RWPE2 (cell line): ENCODE measurements around the gene GLB1L2.

Source experiments
- ATAC-seq: fragments of 200-7000 bp; cut with Tn5 transposase; 3 replicates; pipeline ENCODE4 v1.9.1; 2021; ENCODE audit warnings: low read depth
- DNase-seq: peaks from one replicate; pipeline ENCODE4 v3.0.0-alpha.2; 2020; ENCODE audit warnings: low spot score
- H3K27ac ChIP-seq: fragments of 450-650 bp; 2 replicates; pipeline ENCODE4 v1.5.1; 2017; ENCODE audit warnings: mild to moderate bottlenecking; ENCODE audit not compliant: poor library complexity, severe bottlenecking
- H3K27me3 ChIP-seq: fragments of 250-450 bp; sonication (Bioruptor Pico); 2 replicates; pipeline ENCODE4 v1.5.1; 2021; ENCODE audit warnings: mild to moderate bottlenecking, moderate library complexity; ENCODE audit not compliant: insufficient read depth, poor library complexity, severe bottlenecking
- H3K36me3 ChIP-seq: fragments of 250-450 bp; sonication (Bioruptor Pico); 2 replicates; pipeline ENCODE4 v1.5.1; 2020; ENCODE audit warnings: low read depth, mild to moderate bottlenecking, moderate library complexity
- H3K4me1 ChIP-seq: fragments of 250-450 bp; sonication (Bioruptor Pico); 2 replicates; pipeline ENCODE4 v1.5.1; 2021; ENCODE audit warnings: mild to moderate bottlenecking, moderate library complexity; ENCODE audit not compliant: insufficient read depth, poor library complexity, severe bottlenecking
- H3K4me3 ChIP-seq: fragments of 250-450 bp; sonication (Bioruptor Pico); 2 replicates; pipeline ENCODE4 v1.5.1; 2021; ENCODE audit warnings: mild to moderate bottlenecking, moderate library complexity; ENCODE audit not compliant: severe bottlenecking
- H3K9me3 ChIP-seq: fragments of 250-450 bp; sonication (Bioruptor Pico); 2 replicates; pipeline ENCODE4 v1.5.1; 2021; ENCODE audit warnings: mild to moderate bottlenecking, moderate library complexity; ENCODE audit not compliant: severe bottlenecking
- CTCF ChIP-seq: fragments of 450-650 bp; IDR thresholded peaks from one replicate; pipeline ENCODE4 v1.5.1; 2017; ENCODE audit warnings: mild to moderate bottlenecking, moderate library complexity; ENCODE audit not compliant: poor library complexity, severe bottlenecking

GLB1L2 gene

GRCh38 chr11:134391656-134392055 is 59.9 kb downstream of the GLB1L2 start:
- Histone ChIP-seq H3K27me3 (no peaks in the 10 kb centered on the region), H3K27ac (no peak overlapping the region), H3K4me1 (no peaks in the 10 kb centered on the region), H3K4me3 (no peak overlapping the region), H3K36me3 (no peaks in the 10 kb centered on the region), H3K9me3 (no peaks in the 10 kb centered on the region)
- TF ChIP-seq CTCF = no peak
- DNase-seq (no peak), ATAC-seq (no peak)

- no peaks in the 10 kb centered on the region for H3K9me3 ChIP-seq
- ATAC-seq = no peak
- H3K36me3 ChIP-seq = no peaks in the 10 kb centered on the region
Observed at GRCh38 chr11:134392953-134393615, 61.3 kb downstream of the GLB1L2 start.

DNA sequence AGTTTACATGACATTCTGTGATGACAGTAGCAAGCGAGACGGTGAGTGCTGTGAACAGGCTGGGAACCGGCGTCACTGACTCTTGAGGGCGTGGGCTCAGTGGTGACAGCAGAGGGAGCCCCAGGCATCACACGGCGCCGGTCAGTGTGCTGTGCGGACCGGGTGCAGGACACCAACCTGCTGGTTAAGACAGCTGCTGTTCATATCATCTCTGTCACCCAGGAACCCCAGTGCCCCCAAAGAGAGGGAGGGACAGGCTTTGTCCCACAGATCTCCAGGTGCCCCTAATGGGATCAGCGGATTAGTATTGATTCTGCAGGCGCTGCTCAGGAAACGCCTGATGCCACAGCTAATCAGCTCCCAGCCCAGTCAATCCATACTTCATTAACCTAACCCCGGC is 61.9 kb downstream of the GLB1L2 start:
- TF ChIP-seq CTCF = peak; percentile 9
- no peaks in the 10 kb centered on the region for H3K36me3 ChIP-seq
- H3K27ac ChIP-seq = no peak overlapping the region
- no peak overlapping the region for H3K4me3 ChIP-seq
- ATAC-seq = 0 out of 3 replicates have a peak, but pooled peaks have one; percentile 51
- DNase-seq = no peak
- no peaks in the 10 kb centered on the region for H3K9me3 ChIP-seq
- no peaks in the 10 kb centered on the region for H3K27me3 ChIP-seq
- H3K4me1 ChIP-seq = no peaks in the 10 kb centered on the region

More at GRCh38 chr11:134392953-134393615, 61.3 kb downstream of the GLB1L2 start:
- Histone ChIP-seq H3K4me1 (no peaks in the 10 kb centered on the region), H3K27me3 (no peaks in the 10 kb centered on the region), H3K4me3 (no peak overlapping the region), H3K27ac (no peak overlapping the region)
- DNase-seq = no peak
- TF ChIP-seq CTCF = no peak

DNA sequence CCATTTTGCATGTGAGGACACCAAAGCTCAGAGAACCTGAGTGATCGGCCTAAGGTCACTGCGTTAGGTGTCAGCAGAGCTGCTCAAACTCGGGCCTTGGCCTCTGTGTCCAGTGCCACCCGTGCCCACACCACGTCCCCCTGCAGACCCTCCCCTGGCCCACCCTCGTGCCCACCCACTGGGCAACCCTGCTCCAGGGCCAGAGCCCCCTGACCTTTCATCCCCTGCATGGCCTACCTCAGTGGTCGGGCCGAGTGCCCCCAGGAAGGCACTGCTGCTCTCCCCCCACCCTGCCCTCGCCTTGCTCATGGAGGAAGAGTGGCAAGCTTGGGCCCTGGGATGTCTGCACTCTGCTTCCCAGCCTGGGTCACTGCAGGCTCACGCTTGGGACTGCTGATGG is 62.5 kb downstream of the GLB1L2 start:
- TF ChIP-seq CTCF = no peak
- Histone ChIP-seq H3K36me3 (no peaks in the 10 kb centered on the region), H3K27ac (no peak overlapping the region), H3K27me3 (no peaks in the 10 kb centered on the region), H3K4me3 (no peak overlapping the region), H3K9me3 (no peaks in the 10 kb centered on the region), H3K4me1 (no peaks in the 10 kb centered on the region)
- DNase-seq (no peak), ATAC-seq (no peak)

GRCh38 chr11:134395002-134395401 is 63.2 kb downstream of the GLB1L2 start:
- no peak overlapping the region for H3K27ac ChIP-seq
- no peak for DNase-seq
- no peak for ATAC-seq
- no peaks in the 10 kb centered on the region for H3K4me1 ChIP-seq
- no peak overlapping the region for H3K4me3 ChIP-seq
- no peaks in the 10 kb centered on the region for H3K27me3 ChIP-seq
- no peaks in the 10 kb centered on the region for H3K9me3 ChIP-seq
- no peaks in the 10 kb centered on the region for H3K36me3 ChIP-seq
- no peak for TF ChIP-seq CTCF
